ENCODE results near the gene SP140L.
"Not testable (repeated sequence)": the region's sequence is repeated elsewhere in the genome, so short reads cannot be mapped to it uniquely, and the experiment has no call there.

Gene SP140L

DNA sequence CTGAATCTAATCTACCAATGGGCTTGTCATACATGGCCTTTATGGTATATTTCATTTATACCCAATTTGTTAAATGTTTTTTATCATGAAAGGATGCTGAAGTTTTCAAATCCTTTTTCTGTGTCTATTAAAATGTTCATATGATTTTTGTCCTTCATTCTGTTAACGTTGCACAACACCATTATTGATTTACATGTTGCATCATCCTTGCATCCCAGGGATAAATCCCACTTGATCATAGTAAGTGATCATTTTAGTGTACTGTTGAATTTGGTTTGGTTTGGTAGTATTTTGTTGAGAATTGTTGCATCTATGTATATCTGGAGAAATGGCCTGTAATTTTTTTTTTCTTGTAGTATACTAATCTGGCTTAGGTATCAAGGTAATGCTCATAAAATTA lies 98.4 kb downstream of the SP140L start:
- DNase-seq: no peak

DNA sequence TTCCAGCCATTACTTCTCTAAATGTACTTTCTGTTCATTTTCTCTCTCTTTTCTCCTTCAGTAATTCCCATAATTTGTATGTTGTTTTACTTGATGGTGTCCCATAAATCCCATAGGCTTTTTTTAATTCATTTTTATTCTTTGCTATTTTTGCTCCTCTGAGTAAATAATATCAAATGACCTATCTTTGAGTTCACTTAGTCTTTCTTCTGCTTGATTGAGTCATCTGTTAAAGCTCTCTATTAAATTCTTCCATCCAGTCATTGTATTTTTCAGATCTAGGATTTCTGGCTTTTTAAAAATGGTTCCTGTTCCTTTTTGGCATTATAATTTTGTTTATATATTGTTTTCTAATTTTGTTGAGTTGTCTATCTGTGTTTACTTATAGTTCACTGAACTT lies 102.5 kb downstream of the SP140L start:
- DNase-seq: no peak

GRCh38 chr2:230430957-230431910 lies 104.2 kb downstream of the SP140L start:
- DNase-seq: no peak

GRCh38 chr2:230434677-230435324 lies 107.8 kb downstream of the SP140L start:
- no peak for DNase-seq

DNA sequence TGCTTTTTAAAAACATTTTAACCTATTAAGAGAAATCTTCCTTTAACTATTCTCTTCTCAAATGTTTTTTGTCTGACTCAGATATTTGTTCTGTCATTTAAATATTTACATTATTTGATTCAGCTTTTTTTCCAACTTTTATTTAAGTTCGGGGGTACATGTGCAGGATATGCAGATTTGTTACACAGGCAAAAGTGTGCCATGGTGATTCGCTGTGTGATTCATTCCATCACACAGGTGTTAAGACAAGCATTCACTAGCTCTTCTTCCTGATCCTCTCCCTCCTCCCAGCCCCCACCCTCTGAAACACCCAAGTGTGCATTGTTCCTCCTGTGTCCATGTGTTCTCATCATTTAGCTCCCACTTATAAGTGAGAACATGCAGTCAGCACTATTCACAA lies 108.4 kb downstream of the SP140L start:
- DNase-seq: no peak

GRCh38 chr2:230439121-230439520 lies 112.1 kb downstream of the SP140L start:
- DNase-seq: not testable (repeated sequence)

- DNase-seq: no peak
These were observed 112.6 kb downstream of the SP140L start for GRCh38 chr2:230439590-230439989.

- DNase-seq: no peak
These were observed 114.4 kb downstream of the SP140L start for GRCh38 chr2:230441227-230441897.

DNA sequence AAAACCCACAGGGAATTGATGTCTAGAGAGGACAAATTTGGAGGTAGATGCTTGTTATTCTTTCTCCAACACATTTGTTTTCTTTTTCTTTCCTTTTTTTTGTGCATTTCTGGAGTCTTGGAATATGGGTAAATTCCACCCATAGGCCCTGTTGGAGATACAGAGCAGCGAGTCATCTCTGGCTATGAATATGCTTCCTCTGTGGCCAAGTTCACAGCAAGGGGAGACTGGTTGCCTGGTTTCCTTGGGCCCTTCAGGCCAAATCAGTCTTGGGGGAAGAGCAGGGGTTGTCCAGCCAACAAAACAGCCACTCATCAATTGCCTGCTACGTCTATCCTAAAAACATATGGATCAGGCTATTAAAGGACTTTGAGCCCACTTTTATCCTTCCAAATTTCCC lies 116.5 kb downstream of the SP140L start:
- no peak for DNase-seq

- DNase-seq: no peak
These were observed 117.8 kb downstream of the SP140L start for GRCh38 chr2:230444832-230445231.

DNA sequence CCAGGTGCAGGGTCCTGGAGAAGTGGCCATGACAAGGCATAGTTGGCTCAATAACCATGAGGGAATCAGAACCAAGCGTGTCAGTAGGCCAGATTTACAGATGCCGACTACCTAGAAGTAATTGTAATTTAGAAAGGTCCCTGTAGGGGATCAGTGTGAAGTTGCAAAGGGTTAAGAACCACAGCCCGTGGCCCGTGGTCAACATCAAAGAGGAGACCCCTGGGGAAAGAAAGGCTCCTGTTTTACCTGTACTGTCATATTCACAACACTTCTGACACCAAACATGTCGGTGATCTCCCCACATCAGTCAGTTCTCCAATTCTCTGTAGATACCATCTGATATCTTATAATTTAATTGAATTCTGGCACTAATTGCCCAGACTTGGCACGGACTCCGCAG lies 120.0 kb downstream of the SP140L start:
- DNase-seq: no peak

- DNase-seq: no peak
These were observed 120.8 kb downstream of the SP140L start for GRCh38 chr2:230447455-230448451.

- DNase-seq: no peak
These were observed 123.0 kb downstream of the SP140L start for GRCh38 chr2:230449901-230450467.

DNA sequence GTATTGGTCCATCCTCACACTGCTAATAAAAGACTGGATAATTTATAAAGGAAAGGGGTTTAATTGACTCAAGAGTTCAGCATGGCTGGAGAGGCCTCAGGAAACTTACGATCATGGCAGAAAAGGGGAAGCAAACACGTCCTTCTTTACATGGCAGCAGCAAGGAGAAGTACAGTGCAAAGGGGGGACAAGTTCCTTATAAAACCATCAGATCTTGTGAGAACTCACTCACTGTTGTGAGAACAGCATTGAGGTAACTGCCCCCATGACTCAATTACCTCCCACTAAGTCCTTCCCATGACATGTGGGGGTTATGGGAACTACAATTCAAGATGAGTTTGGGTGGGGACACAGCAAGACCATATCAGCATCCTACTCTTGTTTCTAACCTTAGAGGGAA lies 126.0 kb downstream of the SP140L start:
- no peak for DNase-seq

Data from activated CD8-positive, alpha-beta memory T cell treated with anti-CD3 and anti-CD28 coated beads for 24 hours (primary cell).